Bronchial epithelial cell (primary cell): ENCODE measurements around the gene ELOVL5. TPM values are rescaled to one million over a fixed set of nuclear protein-coding genes. Genes with fewer than 3 reads are reported as not detected.
"Not testable (repeated sequence)": the region's sequence is repeated elsewhere in the genome, so short reads cannot be mapped to it uniquely, and the experiment has no call there.

Experiments
- DNase-seq: peaks from one replicate; pipeline ENCODE4 v3.0.0-alpha.2; 2010; ENCODE audit warnings: low read depth
- FAIRE-seq: peaks from 2 replicates; lab custom pipeline; 2011; peaks lifted over from hg19 to GRCh38; lab: Jason Lieb, UNC
- H3K27me3 ChIP-seq: 2 replicates; pipeline ENCODE4 v1.5.1; 2011; ENCODE audit warnings: low read length; ENCODE audit not compliant: control insufficient read depth, insufficient read depth
- H3K36me3 ChIP-seq: 2 replicates; pipeline ENCODE4 v1.5.1; 2011; ENCODE audit warnings: low read length; ENCODE audit not compliant: control insufficient read depth, insufficient read depth
- H3K4me3 ChIP-seq: 2 replicates; pipeline ENCODE4 v1.5.1; 2011; ENCODE audit warnings: mild to moderate bottlenecking, low read depth, low read length, control low read depth
- total RNA-seq: library from RNA; depleted of rRNA; stranded (reverse); fragments of >200 nt; gene quantifications from 2 replicates; pipeline ENCODE4 v1.2.1, GENCODE V29; 2014
- TF ChIP-seq, protein P1 (sequence below): IDR thresholded peaks from 2 replicates; pipeline ENCODE4 v1.5.1; 2011; ENCODE audit warnings: mild to moderate bottlenecking, moderate library complexity, low read length, control low read depth, inconsistent platforms; ENCODE audit not compliant: insufficient read depth, severe bottlenecking

The ELOVL5 gene
- total RNA-seq, 1 donor from 2014 or later: 42.1 TPM

DNA sequence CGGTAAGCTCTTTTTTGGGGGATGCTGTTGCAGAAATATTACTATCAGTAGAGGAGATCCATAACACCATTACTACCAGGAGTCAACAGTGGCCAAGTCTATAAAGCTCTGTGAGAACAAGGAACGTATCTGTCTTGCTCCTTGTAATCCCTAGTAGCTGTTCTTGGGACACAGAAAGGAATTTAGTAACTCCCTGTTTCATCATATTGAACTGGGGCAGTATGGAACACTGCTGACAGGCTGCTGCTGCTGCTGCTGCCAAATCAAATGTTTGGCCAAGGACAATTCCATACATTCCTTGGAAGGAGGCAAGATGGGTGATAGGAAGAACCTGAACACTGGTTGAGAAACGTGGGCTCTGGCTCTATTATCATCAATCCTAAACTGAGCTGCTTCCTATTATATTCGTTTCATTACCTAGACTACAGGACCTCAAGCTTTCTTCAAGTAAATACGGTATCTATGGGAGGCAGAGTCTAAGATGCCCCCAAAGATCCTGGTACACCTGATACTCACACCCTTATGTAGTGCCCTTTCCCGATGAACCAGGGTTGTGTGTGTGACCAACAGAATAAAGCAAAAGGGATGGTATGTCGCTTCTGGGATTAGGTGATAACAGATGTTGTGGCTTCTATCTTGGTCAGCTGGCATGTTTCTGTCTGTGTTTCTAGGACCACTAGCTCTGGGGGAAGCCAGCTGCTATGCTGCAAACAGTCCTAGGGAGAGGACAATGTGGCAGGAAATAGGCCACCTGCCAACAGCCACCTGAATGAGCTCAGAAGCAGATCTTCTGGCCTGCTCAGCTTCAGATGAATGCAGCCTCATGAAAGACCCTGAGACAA lies 39.5 kb downstream of the ELOVL5 start:
- no peaks in the 10 kb centered on the region for H3K27me3 ChIP-seq
- no peak overlapping the region for H3K4me3 ChIP-seq
- FAIRE-seq: no peak
- TF ChIP-seq, protein P1, sequence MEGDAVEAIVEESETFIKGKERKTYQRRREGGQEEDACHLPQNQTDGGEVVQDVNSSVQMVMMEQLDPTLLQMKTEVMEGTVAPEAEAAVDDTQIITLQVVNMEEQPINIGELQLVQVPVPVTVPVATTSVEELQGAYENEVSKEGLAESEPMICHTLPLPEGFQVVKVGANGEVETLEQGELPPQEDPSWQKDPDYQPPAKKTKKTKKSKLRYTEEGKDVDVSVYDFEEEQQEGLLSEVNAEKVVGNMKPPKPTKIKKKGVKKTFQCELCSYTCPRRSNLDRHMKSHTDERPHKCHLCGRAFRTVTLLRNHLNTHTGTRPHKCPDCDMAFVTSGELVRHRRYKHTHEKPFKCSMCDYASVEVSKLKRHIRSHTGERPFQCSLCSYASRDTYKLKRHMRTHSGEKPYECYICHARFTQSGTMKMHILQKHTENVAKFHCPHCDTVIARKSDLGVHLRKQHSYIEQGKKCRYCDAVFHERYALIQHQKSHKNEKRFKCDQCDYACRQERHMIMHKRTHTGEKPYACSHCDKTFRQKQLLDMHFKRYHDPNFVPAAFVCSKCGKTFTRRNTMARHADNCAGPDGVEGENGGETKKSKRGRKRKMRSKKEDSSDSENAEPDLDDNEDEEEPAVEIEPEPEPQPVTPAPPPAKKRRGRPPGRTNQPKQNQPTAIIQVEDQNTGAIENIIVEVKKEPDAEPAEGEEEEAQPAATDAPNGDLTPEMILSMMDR: no peak
- DNase-seq: peak; percentile 40
- no peaks in the 10 kb centered on the region for H3K36me3 ChIP-seq

DNA sequence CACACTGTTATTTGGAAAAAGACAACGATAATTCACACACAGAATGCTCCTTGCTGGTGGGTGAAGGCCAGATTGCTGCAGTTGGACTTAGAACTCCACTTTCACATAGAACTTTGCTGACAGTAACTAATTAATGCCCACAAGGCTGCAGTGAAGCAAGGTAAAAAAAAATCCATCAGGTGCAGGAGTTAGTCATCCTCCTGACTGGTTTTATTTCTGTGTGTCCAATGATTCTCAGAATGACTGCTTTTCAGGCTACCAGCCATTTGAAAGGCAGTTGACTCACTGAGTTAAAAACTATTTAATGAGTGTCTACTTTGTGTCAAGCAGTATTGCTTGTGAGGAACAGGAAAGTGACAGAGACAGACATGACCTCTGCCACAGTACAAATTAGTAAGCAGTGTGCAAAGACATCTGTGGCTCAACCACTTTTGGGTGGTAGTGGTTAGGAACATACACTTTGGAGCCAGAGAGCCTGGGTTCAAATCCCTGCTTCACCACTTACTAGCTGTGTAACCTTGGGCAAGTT lies 41.9 kb downstream of the ELOVL5 start:
- FAIRE-seq: no peak

DNA sequence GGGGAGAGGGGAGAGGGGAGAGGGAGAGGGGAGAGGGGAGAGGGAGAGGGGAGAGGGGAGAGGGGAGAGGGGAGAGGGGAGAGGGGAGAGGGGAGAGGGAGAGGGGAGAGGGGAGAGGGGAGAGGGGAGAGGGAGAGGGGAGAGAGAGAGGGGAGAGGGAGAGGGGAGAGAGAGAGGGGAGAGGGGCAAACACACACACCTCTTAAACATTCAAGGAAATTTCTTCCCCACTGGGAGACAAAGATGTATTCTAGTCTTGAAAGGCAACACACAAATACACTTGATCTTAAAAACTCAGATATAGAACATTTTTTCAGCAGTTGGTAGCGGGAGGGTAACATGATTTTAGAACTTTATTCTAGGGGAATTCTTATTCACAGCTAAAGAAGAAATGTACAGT lies 42.5 kb downstream of the ELOVL5 start:
- FAIRE-seq, H3K27me3 ChIP-seq, DNase-seq, H3K36me3 ChIP-seq, H3K4me3 ChIP-seq: not testable (repeated sequence)

More for the DNA sequence above, 41.9 kb downstream of the ELOVL5 start:
- peak; percentile 93 for DNase-seq
- H3K36me3 ChIP-seq: no peaks in the 10 kb centered on the region
- no peaks in the 10 kb centered on the region for H3K27me3 ChIP-seq
- TF ChIP-seq, protein P1: no peak
- H3K4me3 ChIP-seq: no peak overlapping the region

DNA sequence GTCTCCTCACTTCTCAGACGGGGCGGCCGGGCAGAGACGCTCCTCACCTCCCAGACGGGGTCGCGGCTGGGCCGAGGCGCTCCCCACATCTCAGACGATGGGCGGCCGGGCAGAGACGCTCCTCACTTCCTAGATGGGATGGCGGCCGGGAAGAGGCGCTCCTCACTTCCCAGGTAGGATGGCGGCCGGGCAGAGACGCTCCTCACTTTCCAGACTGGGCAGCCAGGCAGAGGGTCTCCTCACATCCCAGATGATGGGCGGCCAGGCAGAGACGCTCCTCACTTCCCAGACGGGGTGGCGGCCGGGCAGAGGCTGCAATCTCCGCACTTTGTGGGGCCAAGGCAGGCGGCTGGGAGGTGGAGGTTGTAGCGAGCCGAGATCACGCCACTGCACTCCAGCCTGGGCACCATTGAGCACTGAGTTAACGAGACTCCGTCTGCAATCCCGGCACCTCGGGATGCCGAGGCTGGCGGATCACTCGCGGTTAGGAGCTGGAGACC lies 43.2 kb downstream of the ELOVL5 start:
- not testable (repeated sequence) for H3K4me3 ChIP-seq, H3K27me3 ChIP-seq, H3K36me3 ChIP-seq, DNase-seq, FAIRE-seq

DNA sequence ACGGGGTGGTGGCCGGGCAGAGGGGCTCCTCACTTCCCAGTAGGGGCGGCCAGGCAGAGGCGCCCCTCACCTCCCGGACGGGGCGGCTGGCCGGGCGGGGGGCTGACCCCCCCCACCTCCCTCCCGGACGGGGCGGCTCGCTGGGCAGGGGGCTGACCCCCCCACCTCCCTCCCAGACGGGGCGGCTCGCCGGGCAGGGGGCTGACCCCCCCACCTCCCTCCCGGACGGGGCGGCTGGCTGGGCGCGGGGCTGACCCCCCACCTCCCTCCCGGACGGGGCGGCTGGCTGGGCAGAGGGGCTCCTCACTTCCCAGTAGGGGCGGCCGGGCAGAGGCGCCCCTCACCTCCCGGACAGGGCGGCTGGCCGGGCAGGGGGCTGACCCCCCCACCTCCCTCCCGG lies 43.8 kb downstream of the ELOVL5 start:
- H3K4me3 ChIP-seq, FAIRE-seq, DNase-seq, H3K36me3 ChIP-seq, H3K27me3 ChIP-seq: not testable (repeated sequence)

DNA sequence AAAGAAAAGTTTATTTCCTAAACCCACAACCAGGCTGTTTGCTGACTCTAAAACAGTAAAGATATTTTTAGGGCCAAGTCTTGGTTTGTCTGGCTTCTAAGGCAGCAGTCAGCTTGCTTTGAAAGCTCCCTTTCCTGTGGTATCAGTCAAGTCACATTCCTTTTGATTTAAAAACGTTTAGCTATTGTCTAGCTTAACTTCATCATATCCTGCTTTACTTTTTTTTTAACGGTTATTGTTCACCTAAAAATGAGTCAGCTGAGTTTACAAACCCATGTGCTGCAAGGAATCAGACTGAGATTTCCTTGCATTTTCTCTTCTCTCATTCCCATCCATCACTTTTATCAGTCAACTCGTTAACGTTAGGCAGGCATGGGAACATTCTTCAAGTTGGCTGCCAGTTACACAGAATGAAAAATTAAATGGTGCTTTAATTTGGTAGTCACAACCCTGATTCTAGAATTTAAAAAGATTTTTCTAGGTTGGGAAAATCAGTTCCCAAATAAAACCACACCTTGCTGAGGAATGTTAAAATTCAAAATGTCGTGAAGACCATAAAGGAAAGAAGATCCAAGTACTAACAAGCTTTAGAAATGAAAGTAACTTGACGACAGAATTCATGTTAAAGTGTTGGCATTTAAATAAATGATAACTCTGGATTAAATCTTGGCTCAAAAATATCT lies 45.9 kb downstream of the ELOVL5 start:
- DNase-seq (peak; percentile 97), FAIRE-seq (no peak)
- TF ChIP-seq, protein P1: no peak
- Histone ChIP-seq H3K27me3 (no peaks in the 10 kb centered on the region), H3K36me3 (no peaks in the 10 kb centered on the region), H3K4me3 (no peak overlapping the region)

DNA sequence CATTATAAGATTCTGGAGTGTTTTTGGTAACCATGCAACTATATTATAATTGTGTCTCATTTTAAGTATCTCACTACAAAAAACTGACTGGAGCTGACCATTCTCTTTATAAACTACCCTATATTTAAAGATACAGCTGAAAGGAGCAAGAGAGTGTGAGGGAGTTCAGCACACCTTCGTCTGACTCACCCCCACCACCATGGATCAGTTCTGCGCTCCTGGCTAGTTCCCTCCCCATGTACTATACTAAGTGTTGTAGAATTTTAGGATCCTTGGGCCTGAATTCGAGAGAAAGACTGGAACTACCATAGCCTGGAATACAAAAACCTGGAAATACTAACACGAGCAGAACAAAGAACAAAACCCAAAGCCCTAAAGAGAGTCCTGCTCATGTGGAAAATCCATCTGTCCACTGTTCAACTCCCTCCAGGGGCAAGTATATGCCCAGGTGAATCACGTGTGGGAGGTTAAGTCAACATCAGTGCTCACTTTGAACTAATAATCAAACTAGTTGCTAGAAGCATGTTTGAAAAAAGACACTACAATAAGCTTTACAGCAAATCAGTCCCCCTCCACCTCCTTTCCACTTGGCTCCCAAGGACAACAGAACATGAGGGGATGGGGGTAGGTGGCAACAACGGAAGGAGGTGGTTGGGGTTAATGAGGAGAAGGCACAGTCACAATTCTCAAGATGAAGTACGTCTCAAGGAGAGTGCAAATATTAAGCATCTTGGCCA lies 46.8 kb downstream of the ELOVL5 start:
- no peaks in the 10 kb centered on the region for H3K27me3 ChIP-seq
- FAIRE-seq: no peak
- H3K4me3 ChIP-seq: no peak overlapping the region
- TF ChIP-seq, protein P1: no peak
- H3K36me3 ChIP-seq: no peaks in the 10 kb centered on the region
- DNase-seq: peak; percentile 58
